Measurements from ENCODE around the gene PARD3B. TPM values are rescaled to one million over a fixed set of nuclear protein-coding genes. Genes with fewer than 3 reads are reported as not detected.

Gene PARD3B
- total and polyA plus RNA-seq, 7 donors = 3.2 to 64.0 (median 42.5) TPM

DNA sequence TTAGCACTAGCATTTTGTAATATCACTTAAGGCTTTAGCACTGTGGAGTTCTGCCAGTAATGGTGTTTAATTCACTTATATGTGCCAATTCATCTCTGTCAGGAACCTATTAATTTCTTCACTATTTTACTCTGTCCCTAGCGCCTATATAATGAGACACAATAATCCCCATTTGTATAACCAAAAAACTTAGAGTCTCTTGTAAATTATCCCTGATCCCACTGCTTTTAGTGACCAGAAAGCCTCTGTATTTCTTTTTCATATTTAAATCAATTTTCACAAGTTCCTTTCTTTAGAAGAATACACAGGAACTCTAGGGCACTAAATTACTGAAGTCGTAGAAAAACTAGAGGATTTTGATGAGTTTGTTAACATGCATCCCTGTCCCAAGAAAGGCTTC, 894.3 kb downstream of the PARD3B start:
- intact Hi-C loops (cut with DNase I) = no loop called here
- TF ChIP-seq EP300 (IDR thresholded peaks at IDR 0.05) (no peak), POLR2A (IDR thresholded peaks at IDR 0.05) (no peak), POLR2AphosphoS5 (IDR thresholded peaks at IDR 0.05) (no peak)
- TF ChIP-seq, protein P1, sequence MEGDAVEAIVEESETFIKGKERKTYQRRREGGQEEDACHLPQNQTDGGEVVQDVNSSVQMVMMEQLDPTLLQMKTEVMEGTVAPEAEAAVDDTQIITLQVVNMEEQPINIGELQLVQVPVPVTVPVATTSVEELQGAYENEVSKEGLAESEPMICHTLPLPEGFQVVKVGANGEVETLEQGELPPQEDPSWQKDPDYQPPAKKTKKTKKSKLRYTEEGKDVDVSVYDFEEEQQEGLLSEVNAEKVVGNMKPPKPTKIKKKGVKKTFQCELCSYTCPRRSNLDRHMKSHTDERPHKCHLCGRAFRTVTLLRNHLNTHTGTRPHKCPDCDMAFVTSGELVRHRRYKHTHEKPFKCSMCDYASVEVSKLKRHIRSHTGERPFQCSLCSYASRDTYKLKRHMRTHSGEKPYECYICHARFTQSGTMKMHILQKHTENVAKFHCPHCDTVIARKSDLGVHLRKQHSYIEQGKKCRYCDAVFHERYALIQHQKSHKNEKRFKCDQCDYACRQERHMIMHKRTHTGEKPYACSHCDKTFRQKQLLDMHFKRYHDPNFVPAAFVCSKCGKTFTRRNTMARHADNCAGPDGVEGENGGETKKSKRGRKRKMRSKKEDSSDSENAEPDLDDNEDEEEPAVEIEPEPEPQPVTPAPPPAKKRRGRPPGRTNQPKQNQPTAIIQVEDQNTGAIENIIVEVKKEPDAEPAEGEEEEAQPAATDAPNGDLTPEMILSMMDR (IDR thresholded peaks at IDR 0.05) = no peak
- Histone ChIP-seq H3K9me3 (no peaks in the 10 kb centered on the region), H3K36me3 (no peaks in the 10 kb centered on the region), H3K4me1 (no peaks in the 10 kb centered on the region), H3K27ac (no peak overlapping the region), H3K4me3 (no peak overlapping the region), H3K27me3 (no peaks in the 10 kb centered on the region)
- WGBS, 2 donors = 91% methylated on average over 2 of the region's 2 CpGs
- DNase-seq = no peak

DNA sequence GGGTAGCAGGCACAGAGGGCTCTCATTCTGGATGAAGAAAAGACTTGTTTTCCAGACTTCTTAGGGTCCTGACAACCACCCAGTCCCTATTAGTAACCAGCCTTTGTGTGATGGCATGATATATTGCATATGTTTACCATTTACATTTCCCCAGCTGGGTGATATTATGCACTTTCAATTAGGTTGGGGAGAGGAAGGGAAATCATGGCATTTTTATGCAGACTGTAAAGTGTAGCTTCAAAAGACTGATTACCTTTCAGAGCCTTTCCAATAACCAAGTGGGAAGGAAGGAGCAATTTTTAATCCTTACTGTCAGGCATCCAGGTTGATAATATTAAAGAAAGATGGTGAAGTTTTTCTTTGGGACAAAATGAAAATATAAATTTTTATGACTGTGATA, 896.2 kb downstream of the PARD3B start:
- H3K36me3 ChIP-seq = no peaks in the 10 kb centered on the region
- H3K4me3 ChIP-seq = no peak overlapping the region
- H3K9me3 ChIP-seq = no peaks in the 10 kb centered on the region
- intact Hi-C loops (cut with DNase I) = no loop called here
- no peak for DNase-seq
- no peaks in the 10 kb centered on the region for H3K4me1 ChIP-seq
- TF ChIP-seq EP300 (IDR thresholded peaks at IDR 0.05) (no peak), POLR2AphosphoS5 (IDR thresholded peaks at IDR 0.05) (no peak), POLR2A (IDR thresholded peaks at IDR 0.05) (no peak)
- TF ChIP-seq, protein P1 (IDR thresholded peaks at IDR 0.05) = no peak
- H3K27me3 ChIP-seq = no peaks in the 10 kb centered on the region
- H3K27ac ChIP-seq = no peak overlapping the region

DNA sequence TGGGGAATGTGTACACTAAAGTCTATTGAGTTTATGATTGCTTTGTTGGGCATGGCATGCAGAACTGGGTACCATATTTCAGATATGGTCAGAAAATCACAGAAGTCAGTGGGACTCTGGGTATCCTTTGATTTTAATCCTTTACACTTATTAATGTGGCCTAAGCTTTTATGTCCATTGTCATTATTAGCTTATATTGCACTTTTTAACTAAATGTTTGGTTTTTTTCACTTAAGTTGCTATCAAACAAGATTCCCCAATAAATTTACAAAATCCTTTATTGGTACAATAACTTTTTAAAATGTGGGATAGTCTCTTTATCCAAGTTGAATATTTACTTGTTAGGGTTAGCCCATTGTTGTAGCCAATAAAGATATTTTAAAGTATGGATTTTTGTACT, 902.9 kb downstream of the PARD3B start:
- TF ChIP-seq EP300 (IDR thresholded peaks at IDR 0.05) (no peak), POLR2AphosphoS5 (IDR thresholded peaks at IDR 0.05) (no peak), POLR2A (IDR thresholded peaks at IDR 0.05) (no peak)
- TF ChIP-seq, protein P1 (IDR thresholded peaks at IDR 0.05) = no peak
- H3K36me3 ChIP-seq = no peaks in the 10 kb centered on the region
- intact Hi-C loops (cut with DNase I) = no loop called here
- no peak for DNase-seq
- H3K9me3 ChIP-seq = no peaks in the 10 kb centered on the region
- H3K4me3 ChIP-seq = no peak overlapping the region
- H3K4me1 ChIP-seq = no peaks in the 10 kb centered on the region
- no peak overlapping the region for H3K27ac ChIP-seq
- H3K27me3 ChIP-seq = no peaks in the 10 kb centered on the region

DNA sequence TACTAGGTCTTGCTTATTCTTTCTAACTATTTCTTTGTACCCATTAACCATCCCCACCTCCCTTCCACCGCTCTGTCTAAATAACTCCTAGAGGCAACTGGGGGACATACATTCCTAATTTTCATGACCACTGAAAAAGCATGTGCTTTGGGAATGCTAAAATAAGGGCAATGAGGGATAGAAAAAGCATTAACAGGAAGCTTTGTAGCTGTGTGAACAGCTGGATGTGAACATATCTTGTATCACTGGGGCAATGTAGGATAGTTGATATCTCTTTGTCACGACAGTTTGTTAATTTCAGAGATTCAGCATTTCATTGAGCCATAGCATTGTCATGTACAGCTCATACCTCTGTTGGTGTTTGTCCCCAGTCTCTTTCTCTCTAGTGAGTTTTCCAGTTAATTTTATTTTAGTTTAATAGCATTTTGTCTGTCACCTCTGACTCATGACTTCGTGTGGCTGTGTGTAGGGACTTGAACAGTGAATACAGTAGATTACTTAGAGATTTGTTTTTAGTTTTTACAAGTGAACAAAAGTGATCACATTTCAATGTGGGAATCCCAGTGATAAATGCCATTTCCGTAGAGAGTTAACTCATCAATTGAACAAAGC, 906.7 kb downstream of the PARD3B start:
- H3K4me3 ChIP-seq = no peak overlapping the region
- whole genome bisulfite sequencing, 2 donors = 89 to 94% methylated on average over 4 of the region's 4 CpGs
- TF ChIP-seq POLR2AphosphoS5 (IDR thresholded peaks at IDR 0.05) (no peak), EP300 (IDR thresholded peaks at IDR 0.05) (no peak), POLR2A (IDR thresholded peaks at IDR 0.05) (no peak)
- TF ChIP-seq, protein P1 (IDR thresholded peaks at IDR 0.05) = no peak

DNA sequence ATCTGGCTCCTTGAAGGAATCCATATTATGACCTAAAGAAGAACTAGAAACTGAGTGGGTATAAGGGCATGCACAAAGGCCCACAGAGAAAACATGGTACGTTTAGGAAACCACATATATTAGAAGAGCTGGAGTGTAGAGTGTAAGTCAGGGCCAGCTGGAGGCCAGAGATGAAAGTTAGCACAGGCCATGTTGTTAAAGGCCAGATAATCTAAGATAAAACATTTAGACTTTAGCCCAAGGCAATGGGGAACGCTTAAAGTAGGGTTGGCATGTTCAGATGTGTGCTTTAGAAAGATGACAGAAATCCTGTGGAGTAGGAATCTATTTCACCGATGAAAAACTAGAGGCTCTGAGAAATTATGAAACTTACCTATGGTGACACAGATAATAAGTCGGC, 907.9 kb downstream of the PARD3B start:
- Histone ChIP-seq H3K4me3 (no peak overlapping the region), H3K9me3 (no peaks in the 10 kb centered on the region), H3K27ac (no peak overlapping the region), H3K4me1 (no peaks in the 10 kb centered on the region), H3K36me3 (no peaks in the 10 kb centered on the region), H3K27me3 (no peaks in the 10 kb centered on the region)
- intact Hi-C loops (cut with DNase I) = no loop called here
- WGBS, 2 donors = 90 to 92% methylated on average over 4 of the region's 4 CpGs
- no peak for TF ChIP-seq POLR2A (IDR thresholded peaks at IDR 0.05)
- TF ChIP-seq, protein P1 (IDR thresholded peaks at IDR 0.05) = no peak
- TF ChIP-seq EP300 (IDR thresholded peaks at IDR 0.05) = no peak
- no peak for TF ChIP-seq POLR2AphosphoS5 (IDR thresholded peaks at IDR 0.05)
- DNase-seq = no peak

More for the DNA sequence above, 906.7 kb downstream of the PARD3B start:
- Histone ChIP-seq H3K4me1 (no peaks in the 10 kb centered on the region), H3K27ac (no peak overlapping the region), H3K36me3 (no peaks in the 10 kb centered on the region), H3K27me3 (no peaks in the 10 kb centered on the region), H3K9me3 (no peaks in the 10 kb centered on the region)
- DNase-seq = no peak
- intact Hi-C loops (cut with DNase I) = no loop called here

Data from sigmoid colon (tissue), 7 donors.